Stimulated activated naive CD8-positive, alpha-beta T cell treated with anti-CD3 and anti-CD28 coated beads, Interleukin-15, Interleukin-2, amounts not matched to agents 100 ng/mL and 50 ng/mL, for 24 hours (primary cell): ENCODE data around the gene GOLGA6L9.
"Not testable (repeated sequence)": the region's sequence is repeated elsewhere in the genome, so short reads cannot be mapped to it uniquely, and the experiment has no call there.

Experiments
- H3K27ac Mint-ChIP-seq: one replicate; pipeline ENCODE4 v1.8.0; 2021; ENCODE audit warnings: mild to moderate bottlenecking, mixed read lengths
- H3K27me3 Mint-ChIP-seq: one replicate; pipeline ENCODE4 v1.8.0; 2021; ENCODE audit warnings: mixed read lengths
- H3K36me3 Mint-ChIP-seq: one replicate; pipeline ENCODE4 v1.8.0; 2021; ENCODE audit warnings: low read depth, mixed read lengths
- H3K4me1 Mint-ChIP-seq: one replicate; pipeline ENCODE4 v1.8.0; 2021; ENCODE audit warnings: low read depth, mixed read lengths
- H3K4me3 Mint-ChIP-seq: one replicate; pipeline ENCODE4 v1.8.0; 2021; ENCODE audit warnings: mild to moderate bottlenecking, mixed read lengths
- H3K9me3 Mint-ChIP-seq: one replicate; pipeline ENCODE4 v1.8.0; 2021; ENCODE audit warnings: mixed read lengths

GOLGA6L9 gene

GRCh38 chr15:82414525-82415191 lies 15.0 kb upstream of the GOLGA6L9 start:
- H3K27ac Mint-ChIP-seq, H3K4me3 Mint-ChIP-seq, H3K4me1 Mint-ChIP-seq, H3K27me3 Mint-ChIP-seq, H3K9me3 Mint-ChIP-seq: not testable (repeated sequence)
- peaks cover 19% of the 10 kb centered on the region for H3K36me3 Mint-ChIP-seq

GRCh38 chr15:82420516-82420915 lies 9.1 kb upstream of the GOLGA6L9 start:
- not testable (repeated sequence) for H3K9me3 Mint-ChIP-seq, H3K4me1 Mint-ChIP-seq, H3K4me3 Mint-ChIP-seq, H3K27me3 Mint-ChIP-seq
- H3K27ac Mint-ChIP-seq = peak overlapping the region; percentile 90
- H3K36me3 Mint-ChIP-seq = peaks cover 16% of the 10 kb centered on the region

GRCh38 chr15:82420966-82421365 lies 8.7 kb upstream of the GOLGA6L9 start:
- H3K27me3 Mint-ChIP-seq, H3K4me3 Mint-ChIP-seq, H3K27ac Mint-ChIP-seq, H3K9me3 Mint-ChIP-seq, H3K4me1 Mint-ChIP-seq: not testable (repeated sequence)
- H3K36me3 Mint-ChIP-seq = peaks cover 13% of the 10 kb centered on the region

GRCh38 chr15:82427117-82427516 lies 2.5 kb upstream of the GOLGA6L9 start:
- H3K4me3 Mint-ChIP-seq, H3K27ac Mint-ChIP-seq, H3K36me3 Mint-ChIP-seq, H3K27me3 Mint-ChIP-seq, H3K9me3 Mint-ChIP-seq, H3K4me1 Mint-ChIP-seq: not testable (repeated sequence)

DNA sequence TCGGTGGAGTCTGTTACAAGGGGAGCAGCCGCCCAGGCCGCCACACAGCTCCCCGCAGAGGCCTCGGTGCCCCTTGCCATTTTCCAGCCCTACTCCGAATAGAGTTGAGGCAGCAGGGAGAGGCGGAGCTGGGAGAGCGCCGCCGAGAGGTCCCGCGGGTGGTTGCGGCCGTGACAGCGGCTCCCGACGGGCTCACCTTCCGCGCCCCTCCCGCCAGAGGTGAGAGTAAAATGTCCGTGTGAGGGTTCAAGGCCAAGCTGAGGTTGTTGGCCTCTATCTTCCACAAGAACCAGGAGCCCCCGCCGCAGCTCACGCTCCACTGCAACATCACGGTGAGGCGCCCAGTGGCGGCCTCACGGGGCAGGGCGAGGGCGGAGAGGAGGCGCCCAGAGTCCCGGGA lies 15.8 kb downstream of the GOLGA6L9 start:
- not testable (repeated sequence) for H3K9me3 Mint-ChIP-seq, H3K27me3 Mint-ChIP-seq, H3K27ac Mint-ChIP-seq, H3K36me3 Mint-ChIP-seq, H3K4me3 Mint-ChIP-seq, H3K4me1 Mint-ChIP-seq

DNA sequence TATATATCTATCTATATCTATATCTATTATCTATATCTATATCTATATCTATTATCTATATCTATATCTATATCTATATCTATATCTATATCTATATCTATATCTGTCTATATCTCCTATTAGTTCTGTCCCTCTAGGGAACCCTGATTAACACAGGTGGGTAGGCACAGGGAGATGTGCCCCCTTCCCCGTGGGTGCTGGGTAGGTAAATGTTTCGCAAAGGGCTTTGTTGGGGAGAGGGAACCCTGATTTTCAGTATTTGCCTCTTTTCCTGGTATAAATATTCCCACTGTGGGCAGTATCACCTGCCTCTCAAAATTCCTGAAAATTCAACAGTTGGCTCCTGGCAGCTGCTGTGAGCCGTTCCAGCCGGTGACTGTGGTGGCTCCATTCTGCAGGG lies 27.7 kb downstream of the GOLGA6L9 start:
- not testable (repeated sequence) for H3K27ac Mint-ChIP-seq, H3K4me1 Mint-ChIP-seq, H3K36me3 Mint-ChIP-seq, H3K9me3 Mint-ChIP-seq, H3K27me3 Mint-ChIP-seq, H3K4me3 Mint-ChIP-seq

- H3K4me3 Mint-ChIP-seq, H3K27me3 Mint-ChIP-seq, H3K36me3 Mint-ChIP-seq, H3K4me1 Mint-ChIP-seq, H3K27ac Mint-ChIP-seq, H3K9me3 Mint-ChIP-seq: not testable (repeated sequence)
These were observed 36.0 kb downstream of the GOLGA6L9 start for GRCh38 chr15:82465629-82466028.

DNA sequence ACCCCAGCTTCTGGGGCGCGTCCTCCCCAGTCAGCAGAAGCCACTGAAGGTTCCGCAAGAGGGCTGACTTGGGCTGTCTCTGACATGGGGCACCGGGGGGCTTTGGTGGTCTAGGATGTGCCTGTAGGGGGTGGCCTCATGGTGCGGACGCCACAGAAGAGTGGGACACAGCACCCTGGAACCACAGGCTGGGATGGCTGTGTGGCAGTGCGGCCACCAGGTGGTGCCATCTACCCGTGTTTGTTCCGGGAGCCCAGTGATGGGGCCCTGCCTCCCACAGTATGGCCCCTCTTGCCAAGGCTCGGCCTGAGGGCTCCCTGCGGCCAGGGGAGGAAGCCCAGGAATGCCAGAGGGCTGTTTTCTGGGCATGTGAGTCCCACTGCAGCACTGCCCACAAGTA lies 38.6 kb downstream of the GOLGA6L9 start:
- H3K36me3 Mint-ChIP-seq, H3K27ac Mint-ChIP-seq, H3K4me1 Mint-ChIP-seq, H3K4me3 Mint-ChIP-seq, H3K9me3 Mint-ChIP-seq, H3K27me3 Mint-ChIP-seq: not testable (repeated sequence)

GRCh38 chr15:82469381-82469780 lies 39.8 kb downstream of the GOLGA6L9 start:
- not testable (repeated sequence) for H3K4me3 Mint-ChIP-seq, H3K27me3 Mint-ChIP-seq, H3K27ac Mint-ChIP-seq, H3K36me3 Mint-ChIP-seq, H3K4me1 Mint-ChIP-seq, H3K9me3 Mint-ChIP-seq

GRCh38 chr15:82472269-82472982 lies 42.8 kb downstream of the GOLGA6L9 start:
- H3K27ac Mint-ChIP-seq, H3K9me3 Mint-ChIP-seq, H3K27me3 Mint-ChIP-seq, H3K4me1 Mint-ChIP-seq, H3K4me3 Mint-ChIP-seq, H3K36me3 Mint-ChIP-seq: not testable (repeated sequence)

DNA sequence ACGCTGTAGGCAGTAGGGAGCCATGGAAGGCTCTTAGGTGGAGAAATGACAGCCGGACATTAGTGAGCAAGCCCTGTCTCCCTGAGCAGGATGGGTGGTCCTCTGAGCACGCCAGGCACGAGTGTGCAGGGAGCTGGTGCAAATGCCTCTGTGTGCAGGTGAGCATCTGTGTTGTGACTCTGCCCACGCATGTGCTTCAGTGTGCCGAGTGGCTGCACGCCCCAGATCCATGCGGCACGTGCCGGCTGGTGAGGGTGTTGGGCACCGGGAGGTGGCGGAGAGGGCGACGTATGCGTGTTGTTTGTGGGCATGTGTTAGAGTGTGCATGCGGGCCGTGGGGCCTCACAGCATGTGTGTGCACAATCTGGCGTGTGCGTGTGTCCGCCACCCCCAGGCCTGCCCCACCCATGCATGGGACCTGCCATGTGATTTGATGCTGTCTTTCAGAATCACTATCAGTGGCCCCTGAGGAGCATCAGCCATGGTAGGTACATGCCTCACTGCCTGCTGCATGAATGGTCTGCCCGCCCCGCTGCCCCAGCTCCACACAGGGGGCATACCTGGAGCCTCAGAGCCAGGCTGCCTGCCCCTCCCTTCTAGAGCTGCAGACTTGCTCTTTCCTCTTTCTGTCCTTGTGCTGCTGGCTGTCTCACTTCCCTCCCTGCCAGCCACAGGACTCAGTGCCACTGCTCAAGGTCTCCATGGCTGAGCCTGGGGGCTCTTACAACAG lies 45.1 kb downstream of the GOLGA6L9 start:
- H3K9me3 Mint-ChIP-seq, H3K27me3 Mint-ChIP-seq, H3K4me3 Mint-ChIP-seq: not testable (repeated sequence)

DNA sequence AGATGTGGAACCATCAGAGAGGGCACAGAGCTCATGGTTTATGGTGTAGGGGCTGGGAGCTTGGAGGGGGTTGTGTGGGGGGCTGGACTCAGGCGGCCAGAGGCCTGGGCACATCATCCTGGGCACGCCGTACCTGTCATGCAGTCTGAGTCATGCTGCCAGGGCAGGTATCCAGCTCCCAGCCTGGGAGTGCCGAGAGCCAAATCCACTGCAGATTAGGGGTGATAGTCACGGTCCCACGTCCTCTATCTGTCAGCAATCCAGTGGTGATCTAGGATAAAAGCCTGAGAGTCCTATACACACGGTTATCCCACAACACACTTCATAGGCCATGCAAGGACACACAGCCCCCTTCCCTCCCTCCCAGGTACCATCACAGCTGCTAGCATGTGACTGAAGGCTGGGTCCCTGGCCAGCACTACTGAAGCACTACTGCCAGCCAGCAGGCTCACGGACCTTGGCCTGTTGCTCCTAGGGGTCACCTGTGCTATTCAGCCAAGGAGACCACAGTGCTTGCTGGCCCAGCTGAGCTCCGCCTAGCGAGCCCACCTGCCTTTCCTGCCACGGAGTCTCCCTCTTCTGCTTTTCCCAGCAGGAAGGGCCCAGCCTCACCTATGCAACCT lies 45.8 kb downstream of the GOLGA6L9 start:
- not testable (repeated sequence) for H3K27me3 Mint-ChIP-seq, H3K4me1 Mint-ChIP-seq, H3K4me3 Mint-ChIP-seq, H3K36me3 Mint-ChIP-seq, H3K27ac Mint-ChIP-seq, H3K9me3 Mint-ChIP-seq

More for the DNA sequence above, 45.1 kb downstream of the GOLGA6L9 start:
- not testable (repeated sequence) for H3K36me3 Mint-ChIP-seq, H3K4me1 Mint-ChIP-seq, H3K27ac Mint-ChIP-seq

- H3K36me3 Mint-ChIP-seq, H3K4me3 Mint-ChIP-seq, H3K27me3 Mint-ChIP-seq, H3K9me3 Mint-ChIP-seq, H3K27ac Mint-ChIP-seq, H3K4me1 Mint-ChIP-seq: not testable (repeated sequence)
These were observed 47.2 kb downstream of the GOLGA6L9 start for GRCh38 chr15:82476697-82477342.

GRCh38 chr15:82477343-82478057 lies 47.9 kb downstream of the GOLGA6L9 start:
- not testable (repeated sequence) for H3K27me3 Mint-ChIP-seq, H3K4me1 Mint-ChIP-seq, H3K27ac Mint-ChIP-seq, H3K36me3 Mint-ChIP-seq, H3K9me3 Mint-ChIP-seq, H3K4me3 Mint-ChIP-seq
